ENCODE results near the gene KMO. TPM values are rescaled to one million over a fixed set of nuclear protein-coding genes. Genes with fewer than 3 reads are reported as not detected.

Gene KMO
- total and polyA plus RNA-seq, 2 of the 8 experiments (the other 6 are each of a cell fraction or from before 2014, with no cell fraction given), result not detected

GRCh38 chr1:241617426-241617825 lies 85.2 kb downstream of the KMO start:
- Histone ChIP-seq H3K36me3 (ENCODE audit: control insufficient read depth in 2 of 4, insufficient read depth in 4 of 4, low read length in 3 of 4) (no peaks in the 10 kb centered on the region), H2BK5ac (ENCODE audit: low read depth, low read length) (no peak overlapping the region), H3K79me1 (ENCODE audit: low read depth, low read length) (no peaks in the 10 kb centered on the region), H3K9me3 (ENCODE audit: insufficient read depth in 2 of 2, low read depth in 1 of 2, low read length in 1 of 2) (no peaks in the 10 kb centered on the region), H3K14ac (ENCODE audit: insufficient read length) (no peak overlapping the region), H2BK120ac (replicated peaks; ENCODE audit: low read depth, low read length) (no peak overlapping the region), H3K27me3 (replicated peaks in 1 of 4; ENCODE audit: control insufficient read depth in 3 of 4, extremely low read depth in 1 of 4, insufficient read depth in 3 of 4, low read length in 3 of 4) (peaks cover 0 to 1% (median 0%) of the 10 kb centered on the region in 4 experiments; a peak in 1 of 7 replicates), H4K91ac (replicated peaks; ENCODE audit: insufficient read length, low read length) (no peak overlapping the region), H3K23me2 (ENCODE audit: low read depth, low read length) (no peaks in the 10 kb centered on the region), H3K4me3 (ENCODE audit: extremely low read depth in 1 of 4, insufficient read depth in 2 of 4, low read depth in 3 of 4, low read length in 4 of 4) (no peak overlapping the region), H3K4ac (replicated peaks; ENCODE audit: insufficient read length, low read depth, low read length) (no peak overlapping the region), H3K27ac (ENCODE audit: low read depth, low read length) (no peak overlapping the region), H3K79me2 (ENCODE audit: control insufficient read depth in 1 of 2, insufficient read depth in 2 of 2, low read length in 2 of 2) (no peaks in the 10 kb centered on the region), H2AFZ (ENCODE audit: low read length) (no peak overlapping the region), H3K18ac (ENCODE audit: extremely low read depth, low read length) (no peak overlapping the region), H3K23ac (ENCODE audit: insufficient read length) (no peak overlapping the region), H2BK20ac (ENCODE audit: low read length) (no peak overlapping the region), H2BK15ac (ENCODE audit: low read length) (no peak overlapping the region), H3K4me1 (replicated peaks in 1 of 4; ENCODE audit: control insufficient read depth in 3 of 4, insufficient read depth in 4 of 4, low read length in 3 of 4) (no peaks in the 10 kb centered on the region), H3K9ac (replicated peaks in 1 of 4; ENCODE audit: extremely low read depth in 1 of 4, low read depth in 3 of 4, low read length in 3 of 4) (no peak overlapping the region), H4K5ac (ENCODE audit: insufficient read length, low read depth, low read length) (no peak overlapping the region), H3K56ac (replicated peaks; ENCODE audit: insufficient read length, low read depth, low read length) (no peak overlapping the region), H4K8ac (ENCODE audit: extremely low read depth, insufficient read depth, low read length) (no peak overlapping the region), H2BK12ac (ENCODE audit: low read depth, low read length) (no peak overlapping the region), H3K4me2 (ENCODE audit: insufficient read depth in 1 of 2, low read depth in 2 of 2, low read length in 2 of 2) (no peak overlapping the region), H2AK5ac (ENCODE audit: low read depth, low read length) (no peak overlapping the region), H4K20me1 (replicated peaks in 1 of 2; ENCODE audit: control insufficient read depth in 1 of 2, insufficient read depth in 2 of 2, low read length in 2 of 2) (no peaks in the 10 kb centered on the region)
- no peak for DNase-seq (ENCODE audit: low read depth in 1 of 2, low spot score in 2 of 2)
- POLR2A ChIA-PET (ENCODE audit: partially characterized antibody), result interaction anchor here (0.6 kb wide), 1 partner anchor 11 kb away, joined by 3 read pairs; no protein-coding TSS in a partner anchor
- 95% methylated on average over 7 of the region's 7 CpGs; no CpG with 5 or more reads in 1 of the 2 experiments for WGBS, 2 experiments (ENCODE audit: extremely low coverage in 1 of 2, insufficient coverage in 1 of 2, insufficient read length in 1 of 2, insufficient replicate concordance in 2 of 2, low coverage in 1 of 2, low lambda C conversion rate in 2 of 2, missing lambda C conversion rate in 1 of 2)
- CTCF ChIA-PET (ENCODE audit: partially characterized antibody), result interaction anchor here (0.8 to 1.6 kb wide), 4 partner anchors 12 to 381 kb away, joined by 3 read pairs; partner anchors contain the start of gene MAP1LC3C
- FAIRE-seq, result no peak
- TF ChIP-seq POU5F1 (IDR thresholded peaks at IDR 0.05; ENCODE audit: low read depth, low read length) (no peak), BCL11A (IDR thresholded peaks at IDR 0.05; ENCODE audit: low read depth in 2 of 2, low read length in 2 of 2) (no peak)
